ENCODE results near the gene PIR. TPM values are rescaled to one million over a fixed set of nuclear protein-coding genes. Genes with fewer than 3 reads are reported as not detected.

PIR gene
- 10 to 100 TPM; 22.1 to 56.3 (median 32.5) TPM for total RNA-seq

- intact Hi-C loops (cut with DNase I): no loop called here
- H3K27me3 ChIP-seq: no peaks in the 10 kb centered on the region
- H3K4me1 ChIP-seq: peaks cover 0 to 34% (median 5%) of the 10 kb centered on the region in 3 donors
- peak within 1 kb of the TSS; percentile 80 to 85 (median 83) for H3K27ac ChIP-seq
- TF ChIP-seq CTCF (IDR thresholded peaks at IDR 0.05) (peak in 5 of 6 experiments; percentile 15 to 45 (median 20)), POLR2A (IDR thresholded peaks at IDR 0.05) (peak in 2 of 4 donors; percentile 42 to 71)
- peak within 1 kb of the TSS; percentile 37 to 66 (median 51) for H3K4me3 ChIP-seq
- DNase-seq: no peak
- peaks cover 0 to 7% (median 0%) of the 10 kb centered on the region in 3 donors for H3K36me3 ChIP-seq
- 31 to 36% methylated on average over 6 to 23 of the region's 47 CpGs for WGBS, 2 donors
- no peaks in the 10 kb centered on the region for H3K9me3 ChIP-seq
Measured at GRCh38 chrX:15493118-15493962, at the start of gene PIR. PIR (minus strand) TSS chrX:15493333; CDS start chrX:15491257, 2,076 bp downstream.

- TF ChIP-seq CTCF (IDR thresholded peaks at IDR 0.05): no peak
- TF ChIP-seq POLR2A (IDR thresholded peaks at IDR 0.05): no peak
- no peak overlapping the region for H3K4me3 ChIP-seq
- no peaks in the 10 kb centered on the region for H3K4me1 ChIP-seq
- H3K9me3 ChIP-seq: no peaks in the 10 kb centered on the region
- intact Hi-C loops (cut with DNase I): no loop called here
- H3K27me3 ChIP-seq: no peaks in the 10 kb centered on the region
- WGBS, 2 donors: 74% methylated on average over 6 of the region's 6 CpGs; no CpG with 5 or more reads in 1 of the 2 donors
- H3K27ac ChIP-seq: no peak overlapping the region
- H3K36me3 ChIP-seq: no peaks in the 10 kb centered on the region
- DNase-seq: no peak
Measured at GRCh38 chrX:15530318-15530717, 37.2 kb upstream of the PIR start.

GRCh38 chrX:15529165-15529564, 36.0 kb upstream of the PIR start:
- H3K9me3 ChIP-seq: no peaks in the 10 kb centered on the region
- H3K27me3 ChIP-seq: no peaks in the 10 kb centered on the region
- H3K4me1 ChIP-seq: no peaks in the 10 kb centered on the region
- H3K27ac ChIP-seq: no peak overlapping the region
- TF ChIP-seq CTCF (IDR thresholded peaks at IDR 0.05): no peak
- TF ChIP-seq POLR2A (IDR thresholded peaks at IDR 0.05): no peak
- intact Hi-C loops (cut with DNase I): no loop called here
- H3K36me3 ChIP-seq: no peaks in the 10 kb centered on the region
- DNase-seq: no peak
- no peak overlapping the region for H3K4me3 ChIP-seq

- no peaks in the 10 kb centered on the region for H3K9me3 ChIP-seq
- 55 to 76% methylated on average over 8 of the region's 8 CpGs for WGBS, 2 donors
- intact Hi-C loops (cut with DNase I): no loop called here
- H3K4me1 ChIP-seq: no peaks in the 10 kb centered on the region
- no peak overlapping the region for H3K4me3 ChIP-seq
- no peaks in the 10 kb centered on the region for H3K27me3 ChIP-seq
- no peaks in the 10 kb centered on the region for H3K36me3 ChIP-seq
- no peak for TF ChIP-seq POLR2A (IDR thresholded peaks at IDR 0.05)
- no peak for TF ChIP-seq CTCF (IDR thresholded peaks at IDR 0.05)
- no peak for DNase-seq
- H3K27ac ChIP-seq: no peak overlapping the region
Measured at GRCh38 chrX:15525664-15526416, 32.7 kb upstream of the PIR start.

- H3K4me1 ChIP-seq: no peaks in the 10 kb centered on the region
Measured at GRCh38 chrX:15524417-15524816, 31.3 kb upstream of the PIR start.

More at GRCh38 chrX:15524417-15524816, 31.3 kb upstream of the PIR start:
- Histone ChIP-seq H3K27ac (no peak overlapping the region), H3K36me3 (no peaks in the 10 kb centered on the region), H3K27me3 (no peaks in the 10 kb centered on the region), H3K9me3 (no peaks in the 10 kb centered on the region), H3K4me3 (no peak overlapping the region)
- TF ChIP-seq CTCF (IDR thresholded peaks at IDR 0.05) (no peak), POLR2A (IDR thresholded peaks at IDR 0.05) (no peak)
- DNase-seq: no peak
- intact Hi-C loops (cut with DNase I): no loop called here
